Fibroblast of peridontal ligament (primary cell): ENCODE measurements around the gene RBL1.
"Not testable (repeated sequence)": the region's sequence is repeated elsewhere in the genome, so short reads cannot be mapped to it uniquely, and the experiment has no call there.

Source experiments
- DNase-seq: peaks from one replicate; pipeline ENCODE4 v3.0.0-alpha.2; 2010; ENCODE audit errors: extremely low read depth

RBL1 gene

DNA sequence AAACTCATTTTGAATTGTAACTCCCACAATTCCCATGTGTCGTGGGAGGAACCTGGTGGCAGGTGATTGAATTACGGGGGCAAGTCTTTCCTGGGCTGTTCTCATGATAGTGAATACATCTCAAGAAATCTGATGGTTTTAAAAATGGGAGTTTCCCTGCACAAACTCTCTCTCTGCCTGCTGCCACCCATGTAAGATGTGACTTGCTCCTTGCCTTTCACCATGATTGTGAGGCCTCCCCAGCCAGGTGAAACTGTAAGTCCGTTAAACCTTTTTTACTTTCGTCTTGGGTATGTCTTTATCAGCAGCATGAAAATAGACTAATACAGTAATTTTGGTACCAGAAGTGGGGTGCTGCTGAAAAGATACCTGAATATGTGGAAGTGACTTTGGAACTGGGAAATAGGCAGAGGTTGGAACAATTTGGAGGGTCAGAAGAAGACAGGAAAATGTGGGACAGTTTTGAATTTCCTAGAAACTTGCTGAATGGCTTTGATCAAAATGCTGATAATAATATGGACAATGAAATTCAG lies 102.9 kb downstream of the RBL1 start:
- DNase-seq: no peak

DNA sequence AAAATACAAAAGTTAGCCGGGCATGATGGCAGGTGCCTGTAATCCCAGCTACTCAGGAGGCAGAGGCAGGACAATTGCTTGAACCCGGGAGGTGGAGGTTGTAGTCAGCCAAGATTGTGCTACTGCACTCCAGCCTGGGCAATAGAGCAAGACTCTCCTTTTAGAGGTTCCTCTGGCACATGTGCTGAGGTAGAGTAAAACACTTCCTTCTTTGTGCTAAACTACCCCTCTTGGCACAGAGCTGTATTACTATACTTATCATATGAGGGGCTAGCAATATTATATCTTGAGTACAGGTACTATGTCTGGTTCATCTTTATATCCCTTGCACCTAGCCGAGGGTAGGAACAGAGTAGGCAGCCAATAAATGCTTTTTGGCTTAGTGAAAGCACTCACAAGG lies 104.1 kb downstream of the RBL1 start:
- DNase-seq: no peak

DNA sequence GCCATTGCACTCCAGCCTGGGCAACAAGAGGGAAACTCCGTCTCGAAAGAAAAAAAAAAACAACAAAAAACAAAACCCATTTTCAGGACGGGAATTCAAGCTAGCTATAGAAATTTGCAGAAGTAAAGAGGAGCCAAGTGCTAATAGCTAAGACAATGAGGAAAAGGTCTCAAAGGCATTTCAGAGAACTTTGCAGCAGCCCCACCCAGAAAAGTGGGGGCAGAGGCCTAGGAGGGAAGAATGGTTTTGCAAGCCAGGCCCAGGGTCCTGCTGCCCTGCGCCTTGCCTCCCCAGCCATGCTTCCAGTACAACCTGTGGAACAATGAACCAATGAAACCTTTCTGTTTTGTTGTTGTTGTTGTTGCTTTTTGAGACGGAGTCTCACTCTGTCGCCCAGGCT lies 106.0 kb downstream of the RBL1 start:
- DNase-seq: no peak

DNA sequence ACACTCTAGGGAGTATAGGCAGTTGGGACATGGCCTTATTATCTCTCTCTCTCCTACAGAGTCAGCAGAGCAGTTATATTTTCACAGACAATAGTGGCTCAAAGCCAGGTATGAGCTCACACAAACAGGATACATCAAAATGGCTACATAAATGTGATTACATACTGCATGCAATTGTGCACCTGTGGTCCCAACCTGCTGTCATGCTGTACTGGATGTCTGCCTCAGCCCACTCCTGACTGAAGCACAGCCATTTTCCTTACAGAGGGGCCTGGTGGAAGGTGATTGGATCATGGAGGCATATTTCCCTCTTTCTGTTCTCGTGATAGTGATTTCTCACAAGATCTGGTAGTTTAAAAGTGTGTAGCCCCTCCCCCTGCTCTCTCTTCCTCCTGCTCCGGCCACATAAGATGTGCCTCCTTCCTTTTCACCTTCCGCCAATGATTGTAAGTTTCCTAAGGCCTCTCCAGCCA lies 107.3 kb downstream of the RBL1 start:
- DNase-seq: peak; percentile 22

DNA sequence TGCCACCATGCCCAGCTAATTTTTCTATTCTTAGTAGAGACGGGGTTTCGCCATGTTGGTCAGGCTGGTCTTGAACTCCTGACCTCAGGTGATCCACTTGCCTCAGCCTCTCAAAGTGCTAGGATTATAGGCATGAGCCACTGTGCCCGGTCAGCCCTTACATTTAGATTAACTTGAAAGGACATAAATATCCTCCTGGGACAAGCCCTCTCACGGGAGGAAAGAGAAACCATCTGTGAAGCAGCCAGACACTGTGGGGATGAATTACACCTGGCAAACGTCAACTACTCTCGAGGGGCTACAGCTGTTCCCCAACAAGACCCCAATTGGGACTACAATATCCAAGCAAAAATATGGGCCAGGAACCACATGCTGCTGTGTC lies 111.5 kb downstream of the RBL1 start:
- no peak for DNase-seq

DNA sequence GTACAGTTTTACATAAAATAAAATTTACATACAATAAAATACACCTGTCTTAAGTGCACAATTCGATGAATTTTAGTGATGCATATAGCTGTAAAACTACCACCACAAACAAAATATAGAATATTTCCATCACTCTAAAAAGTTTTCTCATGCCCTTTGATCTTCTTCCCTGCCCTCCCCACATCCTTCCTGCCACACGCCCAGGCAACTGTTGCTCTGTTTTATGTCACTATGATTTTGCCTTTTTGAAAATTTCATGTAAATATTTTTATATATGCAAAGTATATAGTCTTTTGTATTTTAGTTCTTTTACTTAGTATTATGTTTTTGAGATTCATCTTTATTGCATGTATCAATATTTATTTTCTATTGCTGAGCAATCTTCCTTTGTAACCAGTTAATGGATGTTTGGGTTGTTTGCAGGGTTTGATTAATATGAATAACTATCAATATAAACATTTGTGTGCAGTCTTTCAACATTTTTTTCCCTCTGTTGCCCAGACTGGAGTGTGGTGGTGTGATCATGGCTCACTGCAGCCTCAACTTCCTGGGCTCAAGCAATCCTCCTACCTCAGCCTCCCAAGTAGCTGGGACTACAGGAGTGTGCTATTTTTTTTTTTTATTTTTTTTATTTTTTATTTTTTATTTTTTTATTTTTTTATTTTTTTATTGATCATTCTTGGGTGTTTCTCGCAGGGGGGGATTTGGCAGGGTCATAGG lies 120.5 kb downstream of the RBL1 start:
- DNase-seq: no peak

DNA sequence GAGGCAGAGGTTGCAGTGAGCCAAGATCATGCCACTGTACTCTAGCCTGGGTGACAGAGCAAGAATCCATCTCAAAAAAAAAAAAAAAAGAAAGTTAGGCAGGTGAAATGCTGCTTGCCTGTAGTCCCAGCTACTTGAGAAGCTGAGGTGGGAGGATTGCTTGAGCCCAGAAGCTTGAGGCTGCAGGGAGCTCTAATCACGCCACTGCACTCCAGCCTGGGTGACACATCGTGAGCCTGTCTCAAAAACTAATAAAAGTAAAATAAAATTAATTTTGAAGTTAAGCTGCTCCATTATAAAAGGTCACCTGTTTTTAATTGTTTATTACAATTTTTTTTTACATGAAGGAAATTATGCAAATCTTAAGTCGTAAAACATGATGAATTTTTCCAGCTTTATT lies 121.1 kb downstream of the RBL1 start:
- DNase-seq: no peak

DNA sequence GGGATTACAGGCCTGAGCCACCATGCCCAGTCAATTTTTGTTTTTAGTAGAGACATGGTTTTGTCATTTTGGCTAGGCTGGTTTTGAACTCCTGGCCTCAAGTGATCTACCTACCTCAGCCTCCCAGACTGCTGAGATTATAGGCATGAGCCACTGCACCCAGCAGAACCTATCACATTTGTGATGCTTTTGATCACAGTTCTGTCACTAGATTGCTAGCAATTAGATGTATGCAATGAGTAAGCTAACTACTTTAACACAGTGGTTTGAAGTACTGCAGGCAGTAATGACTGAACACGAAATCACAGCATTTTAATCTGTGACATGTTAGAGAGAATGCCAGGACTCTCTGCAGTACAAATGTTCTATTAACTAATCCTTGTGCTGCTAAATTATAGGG lies 124.7 kb downstream of the RBL1 start:
- DNase-seq: no peak

DNA sequence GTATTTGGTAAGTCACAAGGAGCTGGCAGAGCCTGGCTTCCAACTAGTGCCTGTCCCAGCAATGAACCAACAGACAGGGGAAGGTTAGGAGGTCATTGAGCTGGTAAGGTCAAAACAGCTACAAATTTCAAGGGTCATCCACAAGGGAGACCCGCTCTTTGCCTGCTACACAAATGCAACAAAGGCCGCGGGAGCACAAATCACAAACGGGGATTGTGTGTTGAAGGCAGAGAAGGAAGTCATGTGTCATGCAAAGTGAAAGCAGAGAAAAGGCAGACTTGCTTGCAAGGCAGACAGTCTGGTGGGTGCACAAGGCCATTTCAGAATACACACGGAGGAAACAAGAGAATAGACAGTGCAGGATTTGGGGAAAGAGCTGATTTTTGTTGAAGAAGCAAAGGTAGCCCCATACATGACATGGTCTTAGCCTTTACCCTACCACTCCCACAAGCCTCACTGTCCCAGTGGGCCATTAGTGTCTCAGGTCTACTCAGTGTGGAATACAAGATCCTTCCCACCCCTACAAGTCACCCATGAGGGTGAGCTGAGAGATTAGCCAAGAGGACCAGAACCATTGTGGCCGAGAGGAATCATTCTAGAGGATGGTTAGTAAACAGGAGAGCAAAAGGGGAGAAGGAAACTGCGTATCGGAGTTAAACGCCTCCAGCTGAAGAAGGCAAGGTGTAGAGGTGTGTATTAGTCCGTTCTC lies 126.2 kb downstream of the RBL1 start:
- DNase-seq: no peak

DNA sequence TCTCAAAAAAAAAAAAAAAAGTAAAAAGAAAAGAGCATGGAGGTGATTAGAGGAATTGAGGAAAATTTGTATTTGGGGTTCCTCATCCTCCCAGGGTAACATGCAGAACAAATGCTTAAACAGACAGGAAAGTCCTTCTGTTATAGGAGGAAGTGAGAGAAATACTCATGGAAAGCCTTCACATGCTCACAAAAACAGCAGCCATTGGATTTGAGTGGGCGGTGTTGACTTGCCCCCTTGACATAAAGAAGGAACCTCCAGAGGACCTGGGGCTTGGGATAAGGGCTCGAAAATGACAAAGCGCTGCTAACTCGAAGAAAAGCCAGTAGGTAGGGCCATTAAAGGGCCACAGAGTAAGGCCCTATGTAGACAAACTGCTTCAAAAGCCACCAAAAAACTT lies 126.7 kb downstream of the RBL1 start:
- DNase-seq: no peak

DNA sequence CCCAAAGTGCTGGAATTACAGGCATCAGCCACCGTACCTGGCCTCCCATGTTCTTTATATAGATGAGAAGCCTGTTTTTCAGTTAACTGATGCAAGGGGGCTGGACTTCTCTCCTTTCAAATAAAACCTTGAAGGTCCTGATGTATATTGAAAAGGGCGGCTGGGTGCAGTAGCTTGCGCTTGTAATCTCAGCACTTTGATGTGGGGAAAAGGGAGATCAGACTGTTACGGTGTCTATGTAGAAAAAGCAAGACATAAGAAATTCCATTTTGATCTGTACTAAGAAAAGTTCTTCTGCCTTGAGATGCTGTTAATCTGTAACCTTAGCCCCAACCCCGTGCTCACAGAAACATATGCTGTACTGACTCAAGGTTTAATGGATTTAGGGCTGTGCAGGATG lies 128.2 kb downstream of the RBL1 start:
- no peak for DNase-seq

DNA sequence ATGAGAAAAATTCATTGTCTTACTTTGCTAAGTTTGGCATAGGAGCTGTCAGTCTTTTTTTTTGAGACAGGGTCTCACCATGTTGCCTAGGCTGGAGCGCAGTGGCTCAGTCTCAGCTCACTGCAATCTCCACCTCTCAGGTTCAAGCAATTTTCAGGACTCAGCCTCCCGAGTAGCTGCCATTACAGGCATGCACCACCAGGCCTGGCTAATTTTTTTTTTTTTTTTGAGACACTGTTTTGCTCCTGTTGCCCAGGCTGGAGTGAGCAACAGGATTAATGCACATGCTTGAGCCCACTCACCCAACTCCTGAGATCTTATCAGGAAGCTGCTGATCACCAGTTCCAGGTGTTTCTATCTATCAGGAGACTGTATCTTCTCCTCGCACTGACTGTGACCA lies 128.8 kb downstream of the RBL1 start:
- DNase-seq: not testable (repeated sequence)

DNA sequence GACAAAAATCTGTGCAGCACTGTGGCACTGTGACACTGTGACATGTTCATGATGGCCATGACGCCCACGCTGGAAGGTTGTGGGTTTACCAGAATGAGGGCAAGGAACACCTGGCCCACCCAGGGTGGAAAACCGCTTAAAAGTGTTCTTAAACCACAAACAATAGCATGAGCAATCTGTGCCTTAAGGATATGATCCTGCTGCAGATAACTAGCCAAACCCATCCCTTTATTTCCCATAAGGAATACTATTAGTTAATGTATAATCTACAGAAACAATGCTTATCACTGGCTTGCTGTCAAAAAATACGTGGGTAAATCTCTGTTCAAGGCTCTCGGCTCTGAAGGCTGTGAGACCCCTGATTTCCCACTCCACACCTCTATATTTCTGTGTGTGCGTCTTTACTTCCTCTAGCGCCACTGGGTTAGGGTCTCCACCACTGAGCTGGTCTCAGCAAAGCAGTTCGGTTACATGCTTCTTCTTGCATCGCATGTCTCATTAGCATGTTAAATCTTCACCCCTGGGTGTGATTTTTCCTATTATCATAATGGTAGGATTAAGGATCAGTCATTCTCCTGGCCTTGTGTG lies 133.3 kb downstream of the RBL1 start:
- DNase-seq: not testable (repeated sequence)

DNA sequence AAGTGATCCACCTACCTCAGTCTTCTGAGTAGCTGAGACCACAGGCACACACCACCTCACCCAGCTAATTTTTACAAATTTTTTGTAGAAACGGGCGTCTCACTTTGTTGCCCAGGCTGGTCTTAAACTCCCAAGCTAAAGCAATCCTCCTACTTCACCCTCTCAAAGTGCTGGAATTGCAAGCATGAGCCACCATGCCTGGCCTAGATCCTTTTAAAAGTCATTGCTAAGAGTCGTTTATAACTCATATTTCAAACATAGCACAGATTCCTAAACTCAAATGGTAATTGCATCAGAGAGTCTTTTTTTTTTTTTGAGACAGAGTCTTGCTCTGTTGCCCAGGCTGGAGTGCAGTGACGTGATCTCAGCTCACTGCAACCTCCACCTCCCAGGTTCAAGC lies 136.6 kb downstream of the RBL1 start:
- peak; percentile 48 for DNase-seq

DNA sequence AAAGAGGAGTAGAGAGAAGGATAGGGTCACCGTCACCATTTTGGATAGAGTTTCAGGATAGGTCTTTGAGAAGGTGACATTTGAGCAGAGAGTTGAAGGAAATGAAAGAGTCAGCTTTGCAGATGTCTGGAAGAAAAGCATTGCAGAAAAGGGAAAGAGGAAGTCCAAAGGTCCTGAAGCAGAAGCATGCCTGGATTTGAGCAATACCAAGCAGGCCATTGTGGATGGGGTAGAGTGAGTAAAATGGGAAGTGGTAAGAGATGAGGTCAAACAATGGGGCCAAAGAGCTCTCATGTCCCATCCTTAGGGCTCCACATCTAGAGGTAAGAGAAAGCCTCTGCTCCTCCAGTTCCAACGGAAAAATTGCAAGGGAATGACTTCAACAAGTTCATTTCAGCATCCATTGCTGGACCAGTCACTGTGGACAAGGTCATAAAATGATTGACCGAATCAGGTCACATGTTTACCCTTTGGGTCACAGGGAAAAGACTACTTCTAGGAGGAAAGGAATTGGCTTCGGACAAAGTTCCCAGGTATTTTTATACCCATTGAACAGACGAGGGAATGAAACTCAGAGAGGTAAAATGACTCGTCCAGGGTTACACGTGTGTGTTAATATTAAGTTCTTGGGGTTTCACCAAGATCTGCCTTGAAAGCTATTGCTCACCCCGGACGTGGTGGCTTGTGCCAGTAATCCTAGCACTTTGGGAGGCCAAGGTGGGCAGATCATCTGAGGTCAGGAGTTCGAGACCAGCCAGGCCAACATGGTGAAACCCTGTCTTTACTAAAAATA lies 137.7 kb downstream of the RBL1 start:
- no peak for DNase-seq

DNA sequence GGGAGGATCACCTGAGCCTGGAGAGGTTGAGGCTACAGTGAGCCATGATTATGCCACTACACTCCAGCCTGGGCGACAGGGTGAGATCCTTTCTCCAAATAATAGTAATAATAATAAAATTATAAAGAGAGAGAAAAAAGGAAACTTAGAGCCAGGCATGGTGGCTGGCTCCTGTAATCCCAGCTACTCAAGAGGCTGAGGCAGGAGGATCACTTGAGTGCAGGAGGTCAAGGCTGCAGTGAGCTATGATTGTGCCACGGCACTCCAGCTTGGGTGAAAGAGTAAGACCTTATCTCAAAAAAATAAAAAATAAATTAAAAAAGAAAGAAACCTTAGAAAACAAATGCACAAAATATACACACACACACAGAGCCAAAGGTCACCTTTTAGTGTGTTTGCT lies 139.1 kb downstream of the RBL1 start:
- DNase-seq: no peak

DNA sequence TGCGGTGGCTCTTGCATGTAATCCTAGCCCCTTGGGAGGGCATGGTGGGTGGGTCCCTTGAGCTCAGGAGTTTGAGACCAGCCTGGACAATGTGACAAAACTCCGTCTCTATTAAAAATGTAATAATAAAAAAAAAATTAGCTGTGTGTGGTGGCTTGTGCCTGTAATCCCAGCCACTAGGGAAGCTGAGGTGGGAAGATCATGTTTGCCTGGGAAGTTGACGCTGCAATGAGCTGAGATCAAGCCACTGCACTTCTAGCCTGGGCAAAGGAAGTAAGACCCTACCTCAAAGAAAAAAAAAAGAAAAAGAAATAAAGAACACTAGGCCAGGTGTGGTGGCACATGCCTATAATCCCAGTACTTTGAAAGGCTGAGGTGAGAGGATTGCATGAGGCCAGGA lies 139.8 kb downstream of the RBL1 start:
- no peak for DNase-seq

DNA sequence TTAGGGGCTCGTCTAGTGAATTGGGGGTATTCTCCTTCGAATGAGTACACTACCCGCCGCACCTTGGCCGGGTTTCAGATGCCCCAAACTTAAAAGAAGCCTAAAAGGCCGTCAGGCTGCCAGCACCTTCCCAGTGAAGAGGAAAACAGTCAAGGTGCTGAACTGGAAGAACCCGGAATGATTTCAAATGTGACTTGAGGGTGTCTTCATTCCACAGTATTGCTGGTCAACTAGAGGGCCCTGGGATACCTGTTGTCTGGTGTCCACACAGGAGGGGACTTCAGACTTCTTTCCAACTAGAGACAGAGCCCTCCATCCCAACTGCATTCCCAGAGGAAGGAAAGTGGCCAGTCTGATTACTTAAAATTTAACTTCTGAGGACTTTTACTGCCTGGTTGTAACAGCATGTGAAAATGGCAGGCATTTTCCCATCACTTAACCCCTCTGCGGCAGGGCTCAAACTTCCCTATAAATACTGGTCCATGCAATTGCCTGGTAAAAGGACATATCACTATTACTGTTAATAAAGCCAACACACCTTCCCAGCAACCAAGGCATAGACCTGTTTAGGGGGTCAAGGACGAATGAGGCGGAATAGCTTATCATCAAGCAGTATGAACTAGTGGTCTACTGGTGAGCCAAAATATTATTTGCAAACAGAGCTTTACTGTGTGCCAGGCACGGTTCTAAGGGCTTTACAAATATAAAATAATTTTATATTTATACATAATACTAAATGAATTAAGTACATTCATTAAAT lies 143.6 kb downstream of the RBL1 start:
- no peak for DNase-seq

DNA sequence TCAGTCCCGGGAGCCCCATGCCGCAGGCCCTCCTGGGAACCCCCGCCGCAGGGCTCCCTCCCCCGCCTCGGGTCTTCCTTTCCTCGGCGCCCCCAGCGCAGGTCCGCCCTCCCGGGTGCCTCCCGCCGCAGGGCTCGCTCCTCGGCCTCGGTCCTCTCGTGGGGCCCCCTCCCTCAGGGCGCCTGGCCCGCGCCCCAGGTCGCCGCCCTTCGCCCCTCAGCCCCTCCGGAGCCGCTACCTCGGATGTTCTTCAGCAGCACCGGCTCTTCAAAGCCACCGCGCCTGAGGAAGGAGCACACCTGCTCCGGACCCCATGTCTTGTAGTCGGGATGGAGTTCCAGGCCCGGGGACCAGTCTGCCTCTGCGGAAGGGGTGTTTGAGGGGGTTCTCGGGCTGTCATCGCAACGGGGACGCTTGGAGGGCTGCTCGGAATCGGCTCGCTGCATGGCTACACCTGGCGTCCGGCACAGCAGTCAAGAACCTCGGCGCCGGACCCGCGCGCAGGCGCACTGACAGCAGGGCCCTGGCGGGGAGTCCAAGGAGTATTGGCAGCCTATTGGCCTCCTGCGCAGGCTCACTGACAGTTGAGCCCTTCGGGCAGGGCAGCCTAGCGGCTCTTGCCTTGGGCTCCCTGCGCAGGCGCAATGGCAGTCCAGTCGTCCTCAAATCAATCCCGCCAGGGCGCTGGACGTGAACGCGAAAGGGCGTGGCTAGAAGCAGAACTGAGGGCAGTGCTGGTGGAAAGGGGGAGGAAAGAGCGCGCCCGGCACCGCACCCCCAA lies 144.4 kb downstream of the RBL1 start, which contains the start of gene SAMHD1:
Gene SAMHD1 (minus strand): TSS at position 511 of the 781 bp plus-strand sequence. CDS start 65 bp downstream, at position 446.
- peak; percentile 97 for DNase-seq
